K562 (cell line): ENCODE results near the gene ATP6V0A1. TPM values are rescaled to one million over a fixed set of nuclear protein-coding genes. Genes with fewer than 3 reads are reported as not detected.

Experiments used
- CEBPG ChIP-seq, 3 experiments: fragments of 200-800 bp in 1 of 3; sonication (Bioruptor generic) in 1 of 3; sonication (generic) in 1 of 3; formaldehyde crosslinking in 1 of 3; IDR thresholded peaks in 2 of 3; conservative IDR thresholded peaks in 1 of 3; 2 replicates each; pipeline versions ENCODE4 v1.6.1 to v1.8.0; 2016 to 2022; ENCODE audit warnings: missing compliant biosample characterization in 2 of 3, missing genetic modification characterization in 2 of 3, mild to moderate bottlenecking in 1 of 3, missing genetic modification reagents in 1 of 3
- HDAC3 ChIP-seq: fragments of 450-650 bp; IDR thresholded peaks from 2 replicates; pipeline ENCODE4 v1.6.1; 2018; ENCODE audit warnings: borderline replicate concordance, mild to moderate bottlenecking, moderate library complexity; ENCODE audit not compliant: partially characterized antibody
- HSF4 ChIP-seq: fragments of 250-450 bp; sonication (Bioruptor Pico); IDR thresholded peaks from 2 replicates; pipeline ENCODE4 v2.1.2; 2022; ENCODE audit warnings: mild to moderate bottlenecking, moderate library complexity, borderline replicate concordance
- KDM4B ChIP-seq, 2 experiments: fragments of 450-650 bp in 1 of 2; sonication (generic) in 1 of 2; IDR thresholded peaks; 2 replicates each; pipeline ENCODE4 v1.6.1; 2016 to 2017; ENCODE audit warnings: borderline replicate concordance in 2 of 2, antibody characterized with exemption in 1 of 2, low read depth in 1 of 2, mild to moderate bottlenecking in 1 of 2
- MAFG ChIP-seq: fragments of 450-650 bp; conservative IDR thresholded peaks from 2 replicates; pipeline ENCODE4 v1.6.1; 2016; ENCODE audit warnings: missing genetic modification characterization, missing compliant biosample characterization
- PTTG1 ChIP-seq: fragments of 450-650 bp; IDR thresholded peaks from 2 replicates; pipeline ENCODE4 v1.6.1; 2016; ENCODE audit warnings: low read depth, mild to moderate bottlenecking, missing genetic modification characterization, missing compliant biosample characterization
- SMARCC2 ChIP-seq: fragments of 450-650 bp; IDR thresholded peaks from 2 replicates; pipeline ENCODE4 v1.6.1; 2017; ENCODE audit warnings: antibody characterized with exemption, moderate library complexity, mild to moderate bottlenecking, low read depth
- SP1 ChIP-seq: sonication (generic); formaldehyde crosslinking; IDR thresholded peaks from 2 replicates; pipeline ENCODE4 v1.8.1; 2022; ENCODE audit warnings: mild to moderate bottlenecking, missing genetic modification reagents
- TBP ChIP-seq: optimal IDR thresholded peaks from 2 replicates; pipeline ENCODE3; 2011; ENCODE audit warnings: low read depth, low read length, improper control_type of control experiment
- TCF7 ChIP-seq: sonication (generic); IDR thresholded peaks from 2 replicates; pipeline ENCODE4 v1.6.1; 2016; ENCODE audit warnings: antibody characterized with exemption, borderline replicate concordance
- XRCC5 ChIP-seq: fragments of 200-400 bp; formaldehyde crosslinking; IDR thresholded peaks from 2 replicates; pipeline ENCODE4 v1.6.1; 2017; ENCODE audit warnings: low read depth, mild to moderate bottlenecking, low read length
- ZBTB40 ChIP-seq, 2 experiments: fragments of 450-650 bp in 1 of 2; sonication (generic) in 1 of 2; formaldehyde crosslinking in 1 of 2; IDR thresholded peaks; 2 replicates each; pipeline versions ENCODE4 v1.7.1 to v1.9.0; 2016 to 2022; ENCODE audit warnings: inconsistent platforms in 1 of 2, mild to moderate bottlenecking in 1 of 2, missing genetic modification reagents in 1 of 2
- ZNF740 ChIP-seq, 3 experiments: fragments of 200-800 bp in 1 of 3; sonication (Bioruptor generic) in 1 of 3; sonication (generic) in 1 of 3; formaldehyde crosslinking in 1 of 3; IDR thresholded peaks; 2 replicates each; pipeline versions ENCODE4 v1.6.1 to v1.8.0; 2016 to 2022; ENCODE audit warnings: mild to moderate bottlenecking in 2 of 3, missing compliant biosample characterization in 2 of 3, missing genetic modification characterization in 2 of 3, missing genetic modification reagents in 1 of 3
- polyA plus RNA-seq, 8 experiments: library from polyadenylated mRNA; depleted of rRNA in 4 of 8; stranded (reverse) in 5 of 8; unstranded in 3 of 8; fragments of >200 nt; fragmentation: Nextera tagmentation in 2 of 8; fragmentation: Illumina TruSeq in 1 of 8; extraction: Ambion mirVana in 2 of 8; extraction: Trizol in 1 of 8; gene quantifications; 2 replicates each; pipeline versions ENCODE4 v1.2.1 to v1.2.3, GENCODE V29; 2011 to 2014; ENCODE audit warnings: inconsistent platforms in 1 of 8, missing spikeins in 1 of 8
- total RNA-seq, 7 experiments: library from RNA; depleted of rRNA in 6 of 7; stranded (reverse); fragments of >200 nt in 6 of 7; fragmentation: Illumina TruSeq in 2 of 7; extraction: Trizol in 2 of 7; gene quantifications; 2 replicates each; pipeline versions ENCODE4 v1.2.1 to v1.2.3, GENCODE V29; 2011 to 2021; ENCODE audit warnings: low replicate concordance in 1 of 7

Gene ATP6V0A1
- total and polyA plus RNA-seq, 9 of the 15 experiments (the other 6 are each of a cell fraction or from before 2014, with no cell fraction given), result 11.8 to 158 (median 75.5) TPM

- TF ChIP-seq XRCC5 (no peak; the same call in 1 of the 2 replicates), TBP (peak; percentile 25), SMARCC2 (no peak), HSF4 (CRISPR knock-in tag) (no peak), KDM4B (IDR thresholded peaks at IDR 0.05; ENCODE audit: borderline replicate concordance in 2 of 2, low read depth in 1 of 2) (no peak), CEBPG (CRISPR knock-in tag; IDR thresholded peaks at IDR 0.05) (no peak), CEBPG (tag; conservative IDR thresholded peaks at IDR 0.05 in 1 of 2, IDR thresholded peaks at IDR 0.05 in 1 of 2) (no peak), PTTG1 (tag) (no peak), HDAC3 (no peak), ZNF740 (CRISPR knock-in tag; IDR thresholded peaks at IDR 0.05) (no peak), ZNF740 (tag; IDR thresholded peaks at IDR 0.05) (no peak), SP1 (CRISPR knock-in tag) (0 out of 2 replicates have a peak, but pooled peaks have one; percentile 36), MAFG (tag) (no peak), TCF7 (no peak), ZBTB40 (IDR thresholded peaks at IDR 0.05) (no peak), ZBTB40 (CRISPR knock-in tag; IDR thresholded peaks at IDR 0.05) (no peak)
Observed at GRCh38 chr17:42518755-42519545, 60.3 kb downstream of the ATP6V0A1 start (continued).
